ENCODE measurements around the gene DLG2.

Gene DLG2

DNA sequence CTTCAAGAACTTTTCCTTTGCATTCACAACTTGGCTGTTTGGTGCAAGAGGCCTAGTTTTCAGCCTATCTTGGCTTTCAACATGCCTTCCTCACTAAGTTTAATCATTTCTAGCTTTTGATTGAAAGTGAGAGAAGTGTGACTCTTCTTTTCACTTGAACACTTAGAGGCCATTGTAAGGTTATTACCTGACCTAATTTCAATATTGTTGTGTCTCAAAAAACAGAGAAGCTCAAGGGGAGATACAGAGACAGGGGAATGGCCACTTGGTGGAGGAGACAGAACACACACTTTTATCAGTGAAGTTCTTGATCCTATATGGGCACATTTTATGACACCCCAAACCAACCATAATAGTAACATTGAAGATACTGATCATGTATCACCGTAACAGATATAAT, 532.3 kb downstream of the DLG2 start:
- Mint-ChIP-seq H3K27me3 (no peaks in the 10 kb centered on the region), H3K9me3 (peaks cover 51% of the 10 kb centered on the region), H3K4me3 (no peak overlapping the region), H3K36me3 (ENCODE audit: low read depth) (no peaks in the 10 kb centered on the region), H3K27ac (no peak overlapping the region), H3K4me1 (ENCODE audit: low read depth) (no peaks in the 10 kb centered on the region)
- intact Hi-C loops (cut with micrococcal nuclease): no loop called here

DNA sequence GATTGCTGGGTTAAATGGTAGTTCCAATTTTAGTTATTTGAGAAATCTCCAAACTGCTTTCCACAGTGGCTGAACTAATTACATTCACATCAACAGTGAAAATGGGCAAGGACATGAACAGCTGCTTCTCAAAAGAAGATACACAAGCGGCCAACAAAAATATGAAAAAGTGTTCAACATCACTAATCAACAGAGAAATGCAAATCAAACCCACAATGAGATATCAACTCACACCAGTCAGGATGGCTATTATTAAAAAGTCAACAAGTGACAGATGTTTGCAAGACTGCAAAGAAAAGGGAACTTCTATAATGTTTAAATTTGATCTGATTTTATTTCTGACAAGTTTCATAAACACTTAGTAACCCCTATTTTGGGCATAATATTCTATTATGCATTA, 537.5 kb downstream of the DLG2 start:
- Mint-ChIP-seq H3K27me3 (no peaks in the 10 kb centered on the region), H3K36me3 (ENCODE audit: low read depth) (no peaks in the 10 kb centered on the region), H3K9me3 (peaks cover 37% of the 10 kb centered on the region), H3K4me1 (ENCODE audit: low read depth) (no peaks in the 10 kb centered on the region), H3K27ac (no peak overlapping the region), H3K4me3 (no peak overlapping the region)
- intact Hi-C loops (cut with micrococcal nuclease): no loop called here

GRCh38 chr11:85088286-85088685, 538.9 kb downstream of the DLG2 start:
- Mint-ChIP-seq H3K9me3 (peaks cover 45% of the 10 kb centered on the region), H3K4me3 (no peak overlapping the region), H3K27ac (no peak overlapping the region), H3K36me3 (ENCODE audit: low read depth) (no peaks in the 10 kb centered on the region), H3K27me3 (no peaks in the 10 kb centered on the region), H3K4me1 (ENCODE audit: low read depth) (no peaks in the 10 kb centered on the region)
- intact Hi-C loops (cut with micrococcal nuclease): no loop called here

DNA sequence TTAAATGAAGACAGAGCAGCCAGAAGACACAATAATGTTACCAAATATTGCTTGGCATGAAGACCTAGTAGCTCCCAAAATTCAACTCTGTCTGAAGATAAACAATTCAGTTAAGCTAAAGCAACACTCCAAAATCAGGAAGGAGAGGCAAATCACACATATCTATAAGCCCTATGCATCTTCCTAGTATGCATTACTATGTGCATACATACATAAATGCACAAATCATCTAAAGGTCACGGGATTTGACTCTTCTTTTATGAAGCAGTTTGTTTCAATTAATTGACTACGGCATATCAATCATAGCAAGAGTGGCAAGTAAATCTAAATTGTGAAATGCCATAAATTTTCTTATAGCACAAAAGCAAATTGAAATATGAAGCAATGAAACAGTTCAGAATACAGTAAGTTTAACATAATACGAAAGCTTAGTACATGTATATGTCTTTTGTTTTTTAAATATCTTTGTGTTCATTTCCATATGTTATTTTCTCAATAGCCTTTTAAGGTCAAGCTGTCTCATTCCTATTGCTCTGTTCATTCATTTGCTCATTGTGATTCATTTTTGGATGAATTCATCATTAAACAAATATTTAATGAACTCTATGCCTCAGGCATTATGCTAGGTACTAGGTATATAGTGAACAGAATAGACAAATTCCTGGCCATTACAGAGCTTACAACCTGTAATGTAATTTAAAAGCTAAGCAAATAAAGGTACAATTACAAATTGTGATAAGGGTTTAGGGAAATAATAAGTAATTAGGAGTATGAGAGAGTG, 540.5 kb downstream of the DLG2 start:
- H3K27me3 Mint-ChIP-seq: no peaks in the 10 kb centered on the region
- H3K27ac Mint-ChIP-seq: no peak overlapping the region
- intact Hi-C loops (cut with micrococcal nuclease): no loop called here
- no peaks in the 10 kb centered on the region for H3K36me3 Mint-ChIP-seq (ENCODE audit: low read depth)
- peaks cover 41% of the 10 kb centered on the region for H3K9me3 Mint-ChIP-seq
- H3K4me3 Mint-ChIP-seq: no peak overlapping the region
- no peaks in the 10 kb centered on the region for H3K4me1 Mint-ChIP-seq (ENCODE audit: low read depth)

- Mint-ChIP-seq H3K27me3 (no peaks in the 10 kb centered on the region), H3K36me3 (ENCODE audit: low read depth) (no peaks in the 10 kb centered on the region), H3K27ac (no peak overlapping the region), H3K9me3 (peaks cover 15% of the 10 kb centered on the region), H3K4me1 (ENCODE audit: low read depth) (no peaks in the 10 kb centered on the region), H3K4me3 (no peak overlapping the region)
- intact Hi-C loops (cut with micrococcal nuclease): no loop called here
Observed at GRCh38 chr11:85076535-85077330, 550.4 kb downstream of the DLG2 start.

DNA sequence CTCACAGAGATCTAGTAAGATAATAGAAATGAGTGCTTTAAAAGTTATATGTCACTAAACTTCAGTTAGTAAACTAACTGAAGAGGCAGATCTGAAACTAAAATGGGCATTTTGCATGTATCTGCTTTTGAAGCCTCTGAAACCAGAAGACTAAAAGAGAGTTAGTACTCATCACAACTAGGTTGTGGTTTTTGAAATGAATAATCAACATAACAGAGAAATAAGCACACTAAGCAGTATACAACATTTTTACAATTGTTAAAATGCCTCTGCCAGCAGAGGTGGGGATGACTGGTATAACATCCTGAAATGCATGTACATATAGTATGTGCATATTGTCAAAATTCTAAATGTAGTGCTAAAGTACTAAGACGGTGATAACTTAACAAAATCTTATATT, 564.5 kb downstream of the DLG2 start:
- no peaks in the 10 kb centered on the region for H3K36me3 Mint-ChIP-seq (ENCODE audit: low read depth)
- peaks cover 23% of the 10 kb centered on the region for H3K9me3 Mint-ChIP-seq
- no peak overlapping the region for H3K4me3 Mint-ChIP-seq
- no peaks in the 10 kb centered on the region for H3K27me3 Mint-ChIP-seq
- H3K4me1 Mint-ChIP-seq (ENCODE audit: low read depth): no peaks in the 10 kb centered on the region
- H3K27ac Mint-ChIP-seq: no peak overlapping the region
- intact Hi-C loops (cut with micrococcal nuclease): no loop called here

GRCh38 chr11:85052636-85053035, 574.5 kb downstream of the DLG2 start:
- H3K9me3 Mint-ChIP-seq: peaks cover 7% of the 10 kb centered on the region
- H3K4me3 Mint-ChIP-seq: no peak overlapping the region
- H3K4me1 Mint-ChIP-seq (ENCODE audit: low read depth): no peaks in the 10 kb centered on the region
- H3K27ac Mint-ChIP-seq: no peak overlapping the region
- no peaks in the 10 kb centered on the region for H3K27me3 Mint-ChIP-seq
- intact Hi-C loops (cut with micrococcal nuclease): no loop called here
- H3K36me3 Mint-ChIP-seq (ENCODE audit: low read depth): no peaks in the 10 kb centered on the region

DNA sequence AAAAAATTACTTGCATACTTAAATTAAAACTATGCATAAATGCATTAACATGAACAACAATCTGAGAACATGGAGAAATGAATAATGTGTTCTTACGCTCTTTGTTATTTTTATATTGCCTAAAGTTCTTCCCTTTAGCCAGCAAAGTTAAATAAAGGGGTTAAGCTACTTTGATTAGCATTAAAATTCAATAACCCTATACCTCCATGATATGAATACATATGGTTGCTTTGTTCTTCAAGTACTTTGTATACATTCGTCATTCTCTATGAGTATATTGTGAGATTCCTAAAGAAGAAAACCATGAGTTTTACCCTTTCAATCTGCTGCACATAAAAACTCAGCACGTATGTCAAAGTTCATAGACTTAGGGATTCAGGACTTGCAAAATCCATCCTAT, 578.3 kb downstream of the DLG2 start:
- Mint-ChIP-seq H3K27me3 (no peaks in the 10 kb centered on the region), H3K4me3 (no peak overlapping the region), H3K27ac (no peak overlapping the region), H3K36me3 (ENCODE audit: low read depth) (no peaks in the 10 kb centered on the region), H3K4me1 (ENCODE audit: low read depth) (no peaks in the 10 kb centered on the region), H3K9me3 (peaks cover 7% of the 10 kb centered on the region)
- intact Hi-C loops (cut with micrococcal nuclease): no loop called here

DNA sequence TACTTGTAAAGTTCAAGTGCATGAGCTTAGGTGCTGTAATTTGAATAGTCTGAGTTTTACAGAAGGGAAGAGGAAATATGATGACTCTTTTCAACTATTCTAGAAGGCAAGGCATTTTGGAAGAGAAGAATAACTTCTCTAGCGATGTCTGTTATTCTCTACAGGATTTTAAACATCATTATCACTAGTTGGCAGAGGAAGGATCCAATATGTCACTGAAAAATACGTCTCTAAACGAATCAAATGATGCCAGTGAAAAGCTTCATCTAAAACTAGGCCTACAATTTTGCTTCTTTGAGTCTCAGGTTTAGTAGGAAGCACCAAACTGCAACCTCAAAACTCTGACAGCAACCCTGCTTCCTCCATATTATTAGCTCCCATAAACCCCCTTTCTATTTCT, 581.4 kb downstream of the DLG2 start:
- Mint-ChIP-seq H3K27ac (no peak overlapping the region), H3K9me3 (no peaks in the 10 kb centered on the region), H3K4me3 (no peak overlapping the region), H3K4me1 (ENCODE audit: low read depth) (no peaks in the 10 kb centered on the region), H3K36me3 (ENCODE audit: low read depth) (no peaks in the 10 kb centered on the region), H3K27me3 (no peaks in the 10 kb centered on the region)
- intact Hi-C loops (cut with micrococcal nuclease): no loop called here

- Mint-ChIP-seq H3K4me3 (no peak overlapping the region), H3K9me3 (no peaks in the 10 kb centered on the region), H3K27me3 (no peaks in the 10 kb centered on the region), H3K4me1 (ENCODE audit: low read depth) (no peaks in the 10 kb centered on the region), H3K27ac (no peak overlapping the region), H3K36me3 (ENCODE audit: low read depth) (no peaks in the 10 kb centered on the region)
- intact Hi-C loops (cut with micrococcal nuclease): no loop called here
Observed at GRCh38 chr11:85044911-85045310, 582.2 kb downstream of the DLG2 start.

DNA sequence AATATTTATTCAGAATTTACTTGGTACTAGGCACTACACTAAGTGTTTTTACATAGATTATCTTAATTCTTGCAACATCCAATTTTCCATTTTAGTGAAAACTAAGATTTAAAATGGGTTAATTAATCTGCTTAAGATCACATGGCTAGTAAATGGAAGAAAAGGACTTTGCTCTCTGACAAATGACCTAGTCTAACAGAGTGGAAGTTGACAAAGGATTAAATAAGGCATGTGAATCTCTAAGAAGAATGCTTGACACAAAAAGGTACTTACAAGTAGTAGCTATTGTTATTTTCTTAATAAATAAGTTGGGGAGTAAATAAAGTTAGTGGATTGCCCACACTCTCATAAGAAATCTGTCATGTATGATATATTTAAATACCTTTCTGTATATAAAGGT, 584.8 kb downstream of the DLG2 start:
- Mint-ChIP-seq H3K9me3 (no peaks in the 10 kb centered on the region), H3K27me3 (no peaks in the 10 kb centered on the region), H3K36me3 (ENCODE audit: low read depth) (no peaks in the 10 kb centered on the region), H3K4me1 (ENCODE audit: low read depth) (no peaks in the 10 kb centered on the region), H3K4me3 (no peak overlapping the region), H3K27ac (no peak overlapping the region)
- intact Hi-C loops (cut with micrococcal nuclease): no loop called here

DNA sequence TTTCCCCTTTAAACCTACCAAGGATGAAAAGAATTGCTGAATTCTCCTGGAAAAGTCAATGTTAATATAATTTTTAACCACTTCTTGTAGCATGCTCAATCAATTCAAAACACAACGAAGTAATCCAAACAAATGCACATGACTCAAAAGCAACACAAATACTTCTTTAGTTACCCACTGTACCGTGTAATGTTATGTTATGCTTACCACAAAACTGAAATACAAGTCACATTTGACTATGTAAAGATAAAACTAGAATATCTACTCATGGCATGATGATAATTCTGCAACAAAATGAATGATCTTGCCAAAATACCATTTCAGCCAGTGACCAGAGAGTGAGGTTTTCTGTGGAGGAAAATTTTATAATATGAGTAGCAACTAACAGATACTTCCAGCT, 587.0 kb downstream of the DLG2 start:
- Mint-ChIP-seq H3K4me1 (ENCODE audit: low read depth) (no peaks in the 10 kb centered on the region), H3K27ac (no peak overlapping the region), H3K4me3 (no peak overlapping the region), H3K27me3 (no peaks in the 10 kb centered on the region), H3K9me3 (peaks cover 3% of the 10 kb centered on the region), H3K36me3 (ENCODE audit: low read depth) (no peaks in the 10 kb centered on the region)
- intact Hi-C loops (cut with micrococcal nuclease): no loop called here

GRCh38 chr11:85029964-85030363, 597.2 kb downstream of the DLG2 start:
- no peaks in the 10 kb centered on the region for H3K4me1 Mint-ChIP-seq (ENCODE audit: low read depth)
- intact Hi-C loops (cut with micrococcal nuclease): no loop called here
- no peaks in the 10 kb centered on the region for H3K36me3 Mint-ChIP-seq (ENCODE audit: low read depth)
- H3K9me3 Mint-ChIP-seq: peaks cover 13% of the 10 kb centered on the region
- no peak overlapping the region for H3K27ac Mint-ChIP-seq
- no peak overlapping the region for H3K4me3 Mint-ChIP-seq
- H3K27me3 Mint-ChIP-seq: no peaks in the 10 kb centered on the region

GRCh38 chr11:85028329-85029101, 598.6 kb downstream of the DLG2 start:
- H3K27me3 Mint-ChIP-seq: no peaks in the 10 kb centered on the region

More at GRCh38 chr11:85028329-85029101, 598.6 kb downstream of the DLG2 start:
- H3K27ac Mint-ChIP-seq: no peak overlapping the region
- H3K4me3 Mint-ChIP-seq: no peak overlapping the region
- H3K36me3 Mint-ChIP-seq (ENCODE audit: low read depth): no peaks in the 10 kb centered on the region
- H3K4me1 Mint-ChIP-seq (ENCODE audit: low read depth): no peaks in the 10 kb centered on the region
- intact Hi-C loops (cut with micrococcal nuclease): no loop called here
- H3K9me3 Mint-ChIP-seq: peaks cover 11% of the 10 kb centered on the region
